Measurements from ENCODE around the gene DAPK1.

- TF ChIP-seq EZH2 (IDR thresholded peaks at IDR 0.05; ENCODE audit: borderline replicate concordance, low read length) (no peak), CTCF (conservative IDR thresholded peaks at IDR 0.05 in 1 of 2, IDR thresholded peaks at IDR 0.05 in 1 of 2; ENCODE audit: extremely low read depth in 1 of 2, insufficient read depth in 1 of 2, low read depth in 1 of 2, low read length in 2 of 2) (no peak)
Measured at GRCh38 chr9:87659534-87660419, 162.1 kb downstream of the DAPK1 start.
